Upper lobe of right lung (tissue), 1 donor: Measurements from ENCODE around the gene ATE1. TPM values are rescaled to one million over a fixed set of nuclear protein-coding genes. Genes with fewer than 3 reads are reported as not detected.

ENCODE experiments used
- ATAC-seq: fragments of 200-7000 bp; cut with Tn5 transposase; one replicate; pipeline ENCODE4 v1.9.1; 2020; ENCODE audit warnings: mild to moderate bottlenecking, moderate library complexity
- DNase-seq: peaks from one replicate; pipeline ENCODE4 v3.0.0-alpha.2; 2020
- H3K27ac ChIP-seq: fragments of 200-600 bp; one replicate; pipeline ENCODE4 v1.8.0; 2022
- H3K27me3 ChIP-seq: fragments of 200-600 bp; one replicate; pipeline ENCODE4 v1.8.0; 2022; ENCODE audit warnings: mild to moderate bottlenecking
- H3K36me3 ChIP-seq: fragments of 200-600 bp; one replicate; pipeline ENCODE4 v1.8.0; 2022
- H3K4me1 ChIP-seq: fragments of 200-600 bp; one replicate; pipeline ENCODE4 v1.8.0; 2022
- H3K4me3 ChIP-seq: fragments of 200-600 bp; one replicate; pipeline ENCODE4 v1.8.0; 2022; ENCODE audit warnings: mild to moderate bottlenecking
- H3K9me3 ChIP-seq: fragments of 200-600 bp; one replicate; pipeline ENCODE4 v1.8.0; 2022
- intact Hi-C: fragments of 100-400 bp; cut with DNase I; formaldehyde crosslinking; loops from one replicate; pipeline ENCODE4 v1.11.0; 2022
- total RNA-seq: library from RNA; stranded (reverse); fragmentation: NEBNext Ultra II Directional; extraction: Animal tissue kit (Norgen Biotek cat#: 25700); gene quantifications from one replicate; pipeline ENCODE4 v1.2.1, GENCODE V29; 2021
- TF ChIP-seq, protein P1 (sequence below): fragments of 200-600 bp; IDR thresholded peaks from one replicate; pipeline ENCODE4 v1.8.0; 2022; ENCODE audit warnings: antibody characterized with exemption
- donor health status: DM: no; HTN: yes; CAD: no; lungs with severe emphysema.

The ATE1 gene
- total RNA-seq, 1 donor from 2014 or later, result 26.6 TPM

GRCh38 chr10:121838149-121838548, 89.7 kb downstream of the ATE1 start:
- H3K9me3 ChIP-seq, result no peaks in the 10 kb centered on the region
- TF ChIP-seq, protein P1, sequence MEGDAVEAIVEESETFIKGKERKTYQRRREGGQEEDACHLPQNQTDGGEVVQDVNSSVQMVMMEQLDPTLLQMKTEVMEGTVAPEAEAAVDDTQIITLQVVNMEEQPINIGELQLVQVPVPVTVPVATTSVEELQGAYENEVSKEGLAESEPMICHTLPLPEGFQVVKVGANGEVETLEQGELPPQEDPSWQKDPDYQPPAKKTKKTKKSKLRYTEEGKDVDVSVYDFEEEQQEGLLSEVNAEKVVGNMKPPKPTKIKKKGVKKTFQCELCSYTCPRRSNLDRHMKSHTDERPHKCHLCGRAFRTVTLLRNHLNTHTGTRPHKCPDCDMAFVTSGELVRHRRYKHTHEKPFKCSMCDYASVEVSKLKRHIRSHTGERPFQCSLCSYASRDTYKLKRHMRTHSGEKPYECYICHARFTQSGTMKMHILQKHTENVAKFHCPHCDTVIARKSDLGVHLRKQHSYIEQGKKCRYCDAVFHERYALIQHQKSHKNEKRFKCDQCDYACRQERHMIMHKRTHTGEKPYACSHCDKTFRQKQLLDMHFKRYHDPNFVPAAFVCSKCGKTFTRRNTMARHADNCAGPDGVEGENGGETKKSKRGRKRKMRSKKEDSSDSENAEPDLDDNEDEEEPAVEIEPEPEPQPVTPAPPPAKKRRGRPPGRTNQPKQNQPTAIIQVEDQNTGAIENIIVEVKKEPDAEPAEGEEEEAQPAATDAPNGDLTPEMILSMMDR, result no peak
- DNase-seq (no peak), ATAC-seq (no peak)
- intact Hi-C loops, result no loop called here
- no peaks in the 10 kb centered on the region for H3K4me1 ChIP-seq
- no peaks in the 10 kb centered on the region for H3K27me3 ChIP-seq
- peaks cover 10% of the 10 kb centered on the region for H3K36me3 ChIP-seq
- H3K4me3 ChIP-seq, result no peak overlapping the region
- no peak overlapping the region for H3K27ac ChIP-seq

DNA sequence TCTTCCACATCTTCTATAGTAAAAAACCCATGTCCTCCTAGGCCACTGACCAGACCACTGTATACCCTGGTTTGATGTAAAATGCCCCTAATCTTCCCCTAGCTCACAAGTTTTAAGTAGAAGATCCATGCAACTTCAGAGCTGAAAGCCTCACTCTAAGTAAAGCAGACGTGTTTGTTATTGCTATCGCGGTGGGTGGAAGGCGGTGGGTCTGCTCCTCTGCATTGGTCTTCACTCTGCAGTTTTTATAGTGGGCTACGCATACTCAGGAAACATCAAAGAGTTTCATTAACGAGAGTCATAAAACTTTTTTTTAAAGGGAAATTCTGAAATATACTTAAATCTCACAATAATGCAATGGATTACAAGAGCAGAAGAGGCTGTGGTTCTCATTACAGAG, 91.7 kb downstream of the ATE1 start:
- H3K9me3 ChIP-seq, result no peaks in the 10 kb centered on the region
- H3K4me3 ChIP-seq, result no peak overlapping the region
- H3K36me3 ChIP-seq, result peaks cover 10% of the 10 kb centered on the region
- intact Hi-C loops, result no loop called here
- DNase-seq, result no peak
- TF ChIP-seq, protein P1, result no peak
- H3K27ac ChIP-seq, result no peak overlapping the region
- no peaks in the 10 kb centered on the region for H3K4me1 ChIP-seq
- no peaks in the 10 kb centered on the region for H3K27me3 ChIP-seq
- no peak for ATAC-seq

DNA sequence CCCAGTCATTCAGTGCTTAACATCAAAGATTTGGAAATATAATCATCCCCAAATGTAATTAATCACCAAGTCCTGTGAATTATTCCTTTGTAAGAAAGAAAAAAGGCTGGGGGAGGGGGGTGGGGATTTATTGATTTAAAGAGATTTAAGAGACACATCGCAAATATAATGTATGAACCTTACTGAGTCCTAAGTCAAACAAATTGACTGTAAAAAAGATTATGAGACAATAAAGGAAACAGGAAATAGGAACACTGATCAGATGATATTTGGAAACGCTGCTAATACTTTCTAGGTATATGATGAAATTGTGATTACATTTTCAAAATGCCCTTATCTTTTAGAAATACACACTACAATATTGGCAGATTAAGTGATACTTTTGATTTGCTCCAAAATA, 92.5 kb downstream of the ATE1 start:
- ATAC-seq (no peak), DNase-seq (no peak)
- Histone ChIP-seq H3K9me3 (no peaks in the 10 kb centered on the region), H3K4me3 (no peak overlapping the region), H3K4me1 (no peaks in the 10 kb centered on the region), H3K27ac (no peak overlapping the region), H3K36me3 (peaks cover 10% of the 10 kb centered on the region), H3K27me3 (no peaks in the 10 kb centered on the region)
- intact Hi-C loops, result no loop called here
- TF ChIP-seq, protein P1, result no peak

GRCh38 chr10:121834757-121835156, 93.1 kb downstream of the ATE1 start:
- Histone ChIP-seq H3K4me1 (no peaks in the 10 kb centered on the region), H3K36me3 (peaks cover 10% of the 10 kb centered on the region), H3K9me3 (no peaks in the 10 kb centered on the region), H3K27me3 (no peaks in the 10 kb centered on the region), H3K4me3 (no peak overlapping the region), H3K27ac (no peak overlapping the region)
- ATAC-seq, result no peak
- intact Hi-C loops, result no loop called here
- DNase-seq, result no peak
- TF ChIP-seq, protein P1, result no peak

GRCh38 chr10:121833387-121833786, 94.4 kb downstream of the ATE1 start:
- TF ChIP-seq, protein P1, result no peak
- Histone ChIP-seq H3K4me3 (no peak overlapping the region), H3K9me3 (no peaks in the 10 kb centered on the region), H3K36me3 (peaks cover 10% of the 10 kb centered on the region), H3K27me3 (no peaks in the 10 kb centered on the region), H3K27ac (no peak overlapping the region), H3K4me1 (no peaks in the 10 kb centered on the region)
- intact Hi-C loops, result no loop called here
- ATAC-seq, result no peak
- DNase-seq, result no peak

DNA sequence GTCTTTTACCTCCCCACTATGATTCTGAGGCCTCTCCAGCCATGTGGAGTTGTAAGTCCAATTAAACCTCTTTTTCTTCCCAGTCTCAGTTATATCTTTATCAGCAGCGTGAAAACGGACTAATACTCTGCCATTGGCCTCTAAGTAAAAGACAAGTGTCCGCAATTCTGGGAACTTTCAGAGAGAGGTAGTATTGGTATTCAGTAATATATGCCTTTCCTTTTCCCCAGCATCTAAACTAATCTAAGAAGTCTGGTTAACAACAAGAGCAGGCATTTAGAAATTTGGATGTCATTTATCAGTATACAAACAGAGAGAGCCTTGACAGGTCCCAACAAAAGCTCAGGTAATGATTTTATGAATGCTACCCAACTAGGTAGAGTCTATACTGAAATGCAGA, 95.2 kb downstream of the ATE1 start:
- Histone ChIP-seq H3K4me3 (no peak overlapping the region), H3K27ac (no peak overlapping the region), H3K27me3 (no peaks in the 10 kb centered on the region), H3K36me3 (peaks cover 10% of the 10 kb centered on the region), H3K9me3 (no peaks in the 10 kb centered on the region), H3K4me1 (no peaks in the 10 kb centered on the region)
- ATAC-seq (no peak), DNase-seq (no peak)
- intact Hi-C loops, result no loop called here
- TF ChIP-seq, protein P1, result no peak
